NB4 (cell line): ENCODE data around the gene ADAMTS4.

ENCODE experiments used
- DNase-seq: peaks from one replicate; pipeline ENCODE4 v3.0.0; 2010; ENCODE audit warnings: low read depth
- H3K4me3 ChIP-seq: one replicate; pipeline ENCODE4 v1.5.1; 2011; ENCODE audit warnings: mild to moderate bottlenecking, low read depth, low read length, moderate library complexity
- MYC ChIP-seq: IDR thresholded peaks from 2 replicates; pipeline ENCODE4 v1.6.1; 2011; ENCODE audit warnings: low read depth, low read length
- POLR2A ChIP-seq: IDR thresholded peaks from 2 replicates; pipeline ENCODE4 v1.6.1; 2011; ENCODE audit warnings: mild to moderate bottlenecking; ENCODE audit not compliant: insufficient read length; ENCODE audit errors: extremely low read depth
- TF ChIP-seq, protein P1 (sequence below): IDR thresholded peaks from 2 replicates; pipeline ENCODE4 v1.6.1; 2011; ENCODE audit warnings: low read depth, low read length
- TF ChIP-seq, protein P2 (sequence below): IDR thresholded peaks from one replicate; pipeline ENCODE4 v1.5.1; 2012; ENCODE audit warnings: low read depth, low read length

The ADAMTS4 gene

DNA sequence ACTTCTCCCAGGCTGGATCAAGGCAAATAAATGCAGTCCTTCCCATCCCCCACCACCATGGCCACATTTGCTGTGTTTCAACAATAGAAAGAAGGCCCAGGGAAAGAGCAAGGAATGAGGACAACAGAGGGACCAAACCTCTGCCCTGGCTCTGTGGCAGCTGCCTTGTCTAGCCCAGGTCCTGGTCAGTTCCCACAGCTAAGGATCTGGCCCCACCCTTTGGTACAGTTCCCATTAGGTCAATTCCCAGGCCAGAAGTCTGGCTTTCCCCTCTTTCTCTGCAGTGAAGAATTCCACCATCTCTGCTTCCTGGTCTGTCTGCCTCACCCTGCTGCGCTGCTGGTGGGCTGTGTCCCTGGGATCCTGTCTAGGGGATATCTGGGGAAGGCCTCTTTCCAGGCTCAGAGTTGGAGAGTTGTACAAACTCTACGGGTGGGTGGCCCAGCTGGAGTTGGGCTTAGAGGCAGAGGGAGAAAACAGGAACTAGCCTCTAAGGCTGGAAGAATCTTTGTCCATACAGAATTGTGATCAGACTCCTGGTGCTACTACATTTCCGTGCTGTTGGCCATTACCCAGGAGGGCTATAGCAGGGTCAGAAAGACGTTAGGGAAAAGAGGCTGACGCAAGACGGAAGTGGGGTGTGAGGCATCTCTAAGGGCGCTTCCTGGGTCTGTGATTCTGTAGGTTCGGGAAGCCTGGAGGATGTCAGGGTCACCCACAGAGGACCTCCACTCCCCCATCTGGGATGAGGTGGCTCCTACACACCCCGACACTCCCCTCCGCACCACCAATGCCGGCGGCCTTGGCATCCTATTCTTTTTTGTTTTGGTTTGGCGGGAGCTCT, 2.4 kb upstream of the ADAMTS4 start:
- TF ChIP-seq, protein P1, sequence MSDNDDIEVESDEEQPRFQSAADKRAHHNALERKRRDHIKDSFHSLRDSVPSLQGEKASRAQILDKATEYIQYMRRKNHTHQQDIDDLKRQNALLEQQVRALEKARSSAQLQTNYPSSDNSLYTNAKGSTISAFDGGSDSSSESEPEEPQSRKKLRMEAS = no peak
- TF ChIP-seq MYC (peak; percentile 10; the same call in 1 of the 2 replicates), POLR2A (peak; percentile 19)
- peak overlapping the region; percentile 86 for H3K4me3 ChIP-seq
- peak; percentile 83 for DNase-seq

DNA sequence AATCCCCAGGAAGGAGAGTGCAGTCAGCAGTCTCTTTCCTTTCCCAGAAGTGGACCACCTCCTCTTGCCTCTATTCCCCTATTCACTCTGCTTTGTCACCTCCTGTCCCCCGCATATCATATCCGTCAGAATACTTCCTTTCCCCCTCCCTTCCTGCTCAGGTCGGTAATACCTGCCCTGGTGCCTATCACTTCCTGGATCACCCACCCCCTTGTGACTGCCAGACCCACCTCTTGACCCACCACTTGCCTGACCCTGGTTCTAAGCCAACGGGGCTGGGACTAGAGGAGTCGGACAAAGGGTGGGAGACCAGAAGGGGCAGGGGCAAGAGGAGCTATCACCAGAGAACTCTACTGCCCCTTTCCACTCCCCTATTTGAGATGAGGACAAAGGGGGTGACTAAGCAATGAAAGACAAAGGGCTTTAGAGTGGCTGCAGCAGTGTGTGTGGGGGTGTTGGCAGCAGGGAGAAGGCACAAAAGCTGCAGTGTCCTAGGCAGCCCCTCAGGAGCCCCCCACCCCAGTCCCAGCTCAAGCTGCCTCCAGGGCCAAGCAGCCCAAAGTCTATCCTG, 1.7 kb upstream of the ADAMTS4 start:
- TF ChIP-seq, protein P1 = no peak
- TF ChIP-seq, protein P2, sequence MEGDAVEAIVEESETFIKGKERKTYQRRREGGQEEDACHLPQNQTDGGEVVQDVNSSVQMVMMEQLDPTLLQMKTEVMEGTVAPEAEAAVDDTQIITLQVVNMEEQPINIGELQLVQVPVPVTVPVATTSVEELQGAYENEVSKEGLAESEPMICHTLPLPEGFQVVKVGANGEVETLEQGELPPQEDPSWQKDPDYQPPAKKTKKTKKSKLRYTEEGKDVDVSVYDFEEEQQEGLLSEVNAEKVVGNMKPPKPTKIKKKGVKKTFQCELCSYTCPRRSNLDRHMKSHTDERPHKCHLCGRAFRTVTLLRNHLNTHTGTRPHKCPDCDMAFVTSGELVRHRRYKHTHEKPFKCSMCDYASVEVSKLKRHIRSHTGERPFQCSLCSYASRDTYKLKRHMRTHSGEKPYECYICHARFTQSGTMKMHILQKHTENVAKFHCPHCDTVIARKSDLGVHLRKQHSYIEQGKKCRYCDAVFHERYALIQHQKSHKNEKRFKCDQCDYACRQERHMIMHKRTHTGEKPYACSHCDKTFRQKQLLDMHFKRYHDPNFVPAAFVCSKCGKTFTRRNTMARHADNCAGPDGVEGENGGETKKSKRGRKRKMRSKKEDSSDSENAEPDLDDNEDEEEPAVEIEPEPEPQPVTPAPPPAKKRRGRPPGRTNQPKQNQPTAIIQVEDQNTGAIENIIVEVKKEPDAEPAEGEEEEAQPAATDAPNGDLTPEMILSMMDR = no peak
- TF ChIP-seq POLR2A (no peak), MYC (no peak)
- peak; percentile 34 for DNase-seq
- H3K4me3 ChIP-seq = no peak overlapping the region

DNA sequence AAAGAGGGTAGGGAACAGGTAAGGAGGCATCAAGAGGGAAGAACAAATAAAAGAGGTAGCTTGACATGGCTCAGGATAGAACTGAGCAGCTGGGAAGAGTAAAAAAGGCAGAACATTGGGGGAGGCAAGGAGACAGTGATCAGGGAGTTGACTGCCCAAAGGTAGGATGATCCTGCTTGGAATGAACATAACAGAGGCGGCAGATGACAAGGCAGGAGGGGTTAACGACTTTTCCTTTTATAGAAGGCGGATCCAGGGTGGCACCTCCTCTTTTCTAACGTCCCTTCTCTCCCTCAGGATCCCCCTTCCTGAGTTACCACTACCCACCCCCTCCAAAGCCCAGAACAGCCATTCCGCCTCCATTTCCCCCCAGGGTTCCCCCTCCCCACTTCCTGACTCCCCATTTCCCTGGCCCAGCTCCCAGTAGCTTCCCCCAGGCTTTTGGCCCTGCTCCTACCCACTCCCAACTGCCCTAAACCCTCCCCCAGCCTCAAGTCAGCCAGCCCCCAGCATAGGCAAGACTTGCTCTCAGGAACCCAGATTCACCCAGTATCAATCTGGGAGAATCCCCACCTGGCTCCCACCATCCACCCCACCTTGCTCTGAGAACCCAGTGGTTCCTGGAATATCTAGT, 769 bp upstream of the ADAMTS4 start:
- DNase-seq = no peak
- no peak overlapping the region for H3K4me3 ChIP-seq
- TF ChIP-seq POLR2A (no peak), MYC (no peak)
- TF ChIP-seq, protein P2 = no peak
- TF ChIP-seq, protein P1 = no peak

DNA sequence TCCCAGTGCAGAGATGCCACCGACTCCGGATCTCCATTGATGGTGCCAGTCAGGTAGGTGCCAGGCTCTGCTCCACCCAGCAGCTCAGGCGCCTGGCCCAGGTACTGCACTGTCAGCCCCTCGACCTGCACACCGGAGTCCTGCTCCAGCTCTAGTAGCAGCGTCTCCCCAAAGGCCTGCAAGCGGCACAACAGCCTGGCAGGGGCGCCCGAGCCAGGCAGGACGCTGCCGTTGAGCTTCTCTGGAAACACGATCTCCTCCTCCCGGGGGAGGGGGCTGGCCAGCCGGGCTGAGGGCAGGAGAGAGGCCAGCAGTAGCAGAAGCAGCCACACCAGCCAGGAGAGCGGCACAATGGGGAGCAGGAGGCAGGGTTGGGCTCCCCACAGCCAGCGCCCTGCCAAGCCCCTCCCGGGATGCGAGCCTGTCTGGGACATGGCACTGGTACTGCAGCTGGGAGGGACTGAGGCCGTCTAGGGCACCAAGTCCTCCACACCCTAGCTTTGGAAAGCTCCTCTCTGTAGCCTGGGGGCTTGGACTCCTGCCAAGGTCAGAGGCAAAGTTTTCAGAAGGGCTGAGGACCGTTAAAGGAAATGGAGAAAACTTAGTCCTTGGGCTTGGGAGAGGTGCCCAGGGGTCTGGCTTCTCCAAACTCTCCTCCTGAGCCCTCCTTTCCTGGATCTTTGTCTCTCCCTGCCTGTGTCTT, 509 bp downstream of the ADAMTS4 start:
- no peak overlapping the region for H3K4me3 ChIP-seq
- TF ChIP-seq, protein P2 = no peak
- TF ChIP-seq POLR2A (no peak), MYC (no peak)
- TF ChIP-seq, protein P1 = no peak
- no peak for DNase-seq

DNA sequence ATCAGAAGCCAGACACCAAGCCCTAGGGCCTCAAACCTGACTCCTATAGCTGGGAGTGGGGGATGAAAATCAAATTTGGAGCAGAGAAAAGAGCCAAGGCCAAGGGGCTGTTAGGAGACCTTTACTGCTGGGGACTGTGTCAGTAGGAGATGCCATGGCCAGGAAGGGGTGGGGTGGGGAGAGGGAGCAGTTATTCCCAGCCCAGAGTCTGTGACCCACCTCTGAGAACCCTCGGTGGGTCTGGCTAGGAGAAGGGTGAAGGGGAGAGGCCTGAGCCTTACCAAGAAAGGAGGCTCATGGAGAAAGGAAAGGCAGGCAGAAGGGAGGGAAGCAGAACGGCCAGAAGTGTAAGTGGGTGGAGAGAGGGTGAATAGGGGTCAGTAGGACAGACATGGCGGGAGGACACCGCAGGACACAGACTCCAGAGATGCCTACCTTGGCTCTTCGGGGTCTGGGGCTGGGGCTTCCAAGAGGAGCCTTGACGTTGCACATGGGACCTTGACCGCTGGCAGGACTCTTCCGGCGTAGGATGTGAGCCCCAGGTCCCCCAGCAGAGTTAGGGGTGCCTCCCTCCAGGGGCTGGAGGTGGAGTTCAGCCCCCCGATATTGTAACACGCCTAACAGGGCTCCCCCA, 1.2 kb downstream of the ADAMTS4 start:
- no peak for DNase-seq
- TF ChIP-seq MYC = no peak
- no peak for TF ChIP-seq POLR2A
- TF ChIP-seq, protein P1 = no peak
- no peak overlapping the region for H3K4me3 ChIP-seq
